ENCODE data around the gene HDAC5. TPM values are rescaled to one million over a fixed set of nuclear protein-coding genes. Genes with fewer than 3 reads are reported as not detected.
"Not testable (repeated sequence)": the region's sequence is repeated elsewhere in the genome, so short reads cannot be mapped to it uniquely, and the experiment has no call there.

The HDAC5 gene
- total and polyA plus RNA-seq, 4 donors = 29.6 to 77.4 (median 36.4) TPM

DNA sequence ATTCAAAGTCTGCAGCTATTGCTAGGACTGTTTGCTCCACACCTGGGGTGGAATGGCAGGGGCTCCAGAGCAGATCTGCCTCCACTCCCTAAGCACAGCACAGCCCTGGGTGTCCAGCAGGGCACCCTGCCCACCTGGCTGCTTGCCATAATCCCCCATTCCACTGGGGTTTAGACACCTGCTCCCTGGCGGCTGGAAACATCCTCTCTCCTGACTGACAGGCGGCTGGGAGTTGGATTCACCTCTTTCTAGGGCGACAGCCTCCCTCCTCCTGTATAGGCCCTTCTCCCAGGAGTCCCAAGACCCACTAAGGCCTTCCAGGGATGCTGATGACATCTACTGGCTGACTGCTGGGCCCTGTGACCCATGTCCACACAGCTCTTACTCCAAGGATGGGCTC, 18.0 kb downstream of the HDAC5 start:
- no peak for ATAC-seq (ENCODE audit: insufficient read depth, low FRiP score)
- Histone ChIP-seq H3K4me3 (no peak overlapping the region), H3K9ac (ENCODE audit: insufficient read depth in 1 of 2, low read length in 2 of 2) (peak overlapping the region in 1 of 2 donors; percentile 42), H3K27me3 (ENCODE audit: control insufficient read depth in 3 of 3, insufficient read depth in 3 of 3, low read length in 2 of 3) (no peaks in the 10 kb centered on the region), H3K9me3 (ENCODE audit: control insufficient read depth in 4 of 4, insufficient read depth in 3 of 4, low read length in 3 of 4) (no peaks in the 10 kb centered on the region), H3K27ac (ENCODE audit: low read depth in 1 of 2, low read length in 1 of 2) (no peak overlapping the region), H3K36me3 (ENCODE audit: control insufficient read depth in 4 of 4, insufficient read depth in 4 of 4, low read length in 4 of 4) (peaks cover 0 to 11% (median 7%) of the 10 kb centered on the region in 4 donors), H3K4me1 (ENCODE audit: control insufficient read depth in 5 of 5, insufficient read depth in 5 of 5, low read length in 5 of 5) (peaks cover 0 to 43% (median 30%) of the 10 kb centered on the region in 5 donors)
- 85% methylated on average over 3 of the region's 3 CpGs for WGBS, 2 donors
- TF ChIP-seq, protein P1, sequence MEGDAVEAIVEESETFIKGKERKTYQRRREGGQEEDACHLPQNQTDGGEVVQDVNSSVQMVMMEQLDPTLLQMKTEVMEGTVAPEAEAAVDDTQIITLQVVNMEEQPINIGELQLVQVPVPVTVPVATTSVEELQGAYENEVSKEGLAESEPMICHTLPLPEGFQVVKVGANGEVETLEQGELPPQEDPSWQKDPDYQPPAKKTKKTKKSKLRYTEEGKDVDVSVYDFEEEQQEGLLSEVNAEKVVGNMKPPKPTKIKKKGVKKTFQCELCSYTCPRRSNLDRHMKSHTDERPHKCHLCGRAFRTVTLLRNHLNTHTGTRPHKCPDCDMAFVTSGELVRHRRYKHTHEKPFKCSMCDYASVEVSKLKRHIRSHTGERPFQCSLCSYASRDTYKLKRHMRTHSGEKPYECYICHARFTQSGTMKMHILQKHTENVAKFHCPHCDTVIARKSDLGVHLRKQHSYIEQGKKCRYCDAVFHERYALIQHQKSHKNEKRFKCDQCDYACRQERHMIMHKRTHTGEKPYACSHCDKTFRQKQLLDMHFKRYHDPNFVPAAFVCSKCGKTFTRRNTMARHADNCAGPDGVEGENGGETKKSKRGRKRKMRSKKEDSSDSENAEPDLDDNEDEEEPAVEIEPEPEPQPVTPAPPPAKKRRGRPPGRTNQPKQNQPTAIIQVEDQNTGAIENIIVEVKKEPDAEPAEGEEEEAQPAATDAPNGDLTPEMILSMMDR (IDR thresholded peaks at IDR 0.05; ENCODE audit: control extremely low read depth, extremely low read depth) = no peak
- no peak for DNase-seq

- Histone ChIP-seq H3K9me3 (ENCODE audit: control insufficient read depth in 4 of 4, insufficient read depth in 3 of 4, low read length in 3 of 4) (no peaks in the 10 kb centered on the region), H3K27me3 (ENCODE audit: control insufficient read depth in 3 of 3, insufficient read depth in 3 of 3, low read length in 2 of 3) (no peaks in the 10 kb centered on the region), H3K27ac (ENCODE audit: low read depth in 1 of 2, low read length in 1 of 2) (peak overlapping the region; percentile 9 to 32), H3K9ac (ENCODE audit: insufficient read depth in 1 of 2, low read length in 2 of 2) (no peak overlapping the region), H3K36me3 (ENCODE audit: control insufficient read depth in 4 of 4, insufficient read depth in 4 of 4, low read length in 4 of 4) (peaks cover 0 to 10% (median 6%) of the 10 kb centered on the region in 4 donors), H3K4me1 (ENCODE audit: control insufficient read depth in 5 of 5, insufficient read depth in 5 of 5, low read length in 5 of 5) (peaks cover 0 to 18% (median 10%) of the 10 kb centered on the region in 5 donors), H3K4me3 (no peak overlapping the region)
- ATAC-seq (ENCODE audit: insufficient read depth, low FRiP score) = no peak
- DNase-seq = peak in 1 of 3 donors; percentile 40
- 85 to 86% methylated on average over 16 of the region's 16 CpGs for WGBS, 2 donors
- TF ChIP-seq, protein P1 (IDR thresholded peaks at IDR 0.05; ENCODE audit: control extremely low read depth, extremely low read depth) = no peak
These were observed 20.4 kb downstream of the HDAC5 start for GRCh38 chr17:44102849-44103622.

- 84 to 87% methylated on average over 6 of the region's 6 CpGs for WGBS, 2 donors
- H3K9me3 ChIP-seq (ENCODE audit: control insufficient read depth in 4 of 4, insufficient read depth in 3 of 4, low read length in 3 of 4); H3K9ac ChIP-seq (ENCODE audit: insufficient read depth in 1 of 2, low read length in 2 of 2); ATAC-seq (ENCODE audit: insufficient read depth, low FRiP score); H3K4me3 ChIP-seq; H3K27ac ChIP-seq (ENCODE audit: low read depth in 1 of 2, low read length in 1 of 2); DNase-seq; H3K27me3 ChIP-seq (ENCODE audit: control insufficient read depth in 3 of 3, insufficient read depth in 3 of 3, low read length in 2 of 3); H3K36me3 ChIP-seq (ENCODE audit: control insufficient read depth in 4 of 4, insufficient read depth in 4 of 4, low read length in 4 of 4): not testable (repeated sequence)
- H3K4me1 ChIP-seq (ENCODE audit: control insufficient read depth in 5 of 5, insufficient read depth in 5 of 5, low read length in 5 of 5) = peaks cover 5 to 18% (median 9%) of the 10 kb centered on the region in 5 donors
These were observed 21.6 kb downstream of the HDAC5 start for GRCh38 chr17:44101858-44102257.

DNA sequence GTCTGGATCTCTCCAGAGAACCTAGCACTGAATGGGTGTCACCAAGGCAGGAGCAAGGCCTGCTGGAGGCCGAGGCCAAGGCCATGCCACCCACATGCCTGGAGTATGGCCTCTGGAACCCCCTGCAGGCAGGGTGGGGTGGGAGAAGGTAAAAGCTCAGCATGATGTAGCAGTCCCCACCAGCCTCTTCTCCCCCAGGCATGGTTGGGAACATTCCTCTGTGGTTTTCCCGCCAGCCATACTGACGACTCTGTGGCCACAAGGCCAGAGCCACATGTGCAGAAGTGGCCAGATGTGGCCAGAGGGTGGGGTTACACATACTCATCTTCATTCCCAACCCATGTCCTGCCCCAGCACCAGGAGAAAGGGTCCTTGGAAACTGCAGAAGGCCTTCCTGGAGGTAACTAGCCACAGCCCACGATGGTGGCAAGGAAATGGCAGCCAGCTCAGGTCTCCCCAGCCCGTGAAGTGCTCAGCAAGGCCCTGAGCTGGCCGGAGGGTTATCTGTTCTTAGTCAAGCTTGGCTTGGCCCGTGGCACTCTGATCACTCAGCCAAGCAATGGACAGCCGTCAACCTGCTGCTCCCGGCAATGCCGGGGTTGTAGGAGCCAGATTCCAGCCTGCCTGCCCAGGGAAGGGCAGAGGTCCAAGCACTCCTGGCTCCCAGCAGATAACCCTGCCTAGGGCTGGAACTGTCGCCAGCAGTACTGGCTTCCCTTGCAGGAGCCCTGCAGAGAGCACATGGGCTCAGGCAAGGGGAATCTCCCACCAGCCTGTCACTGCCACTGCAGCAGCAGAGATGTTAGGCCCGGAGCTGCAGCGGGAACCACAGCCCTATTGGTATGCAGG, 26.1 kb downstream of the HDAC5 start:
- peak overlapping the region; percentile 51 to 78 for H3K27ac ChIP-seq (ENCODE audit: low read depth in 1 of 2, low read length in 1 of 2)
- peaks cover 2 to 15% (median 5%) of the 10 kb centered on the region in 4 donors for H3K36me3 ChIP-seq (ENCODE audit: control insufficient read depth in 4 of 4, insufficient read depth in 4 of 4, low read length in 4 of 4)
- H3K9ac ChIP-seq (ENCODE audit: insufficient read depth in 1 of 2, low read length in 2 of 2) = no peak overlapping the region
- peaks cover 9 to 23% (median 10%) of the 10 kb centered on the region in 5 donors for H3K4me1 ChIP-seq (ENCODE audit: control insufficient read depth in 5 of 5, insufficient read depth in 5 of 5, low read length in 5 of 5)
- no peak overlapping the region for H3K4me3 ChIP-seq
- TF ChIP-seq, protein P1 (IDR thresholded peaks at IDR 0.05; ENCODE audit: control extremely low read depth, extremely low read depth) = no peak
- DNase-seq (no peak), ATAC-seq (ENCODE audit: insufficient read depth, low FRiP score) (no peak)
- no peaks in the 10 kb centered on the region for H3K9me3 ChIP-seq (ENCODE audit: control insufficient read depth in 4 of 4, insufficient read depth in 3 of 4, low read length in 3 of 4)
- no peaks in the 10 kb centered on the region for H3K27me3 ChIP-seq (ENCODE audit: control insufficient read depth in 3 of 3, insufficient read depth in 3 of 3, low read length in 2 of 3)
- 67 to 68% methylated on average over 13 of the region's 13 CpGs for WGBS, 2 donors

Measured in lung (tissue), 12 donors.